WTC11 (cell line): ENCODE data around the gene LIPM. TPM values are rescaled to one million over a fixed set of nuclear protein-coding genes. Genes with fewer than 3 reads are reported as not detected.

Source experiments
- ATAC-seq: fragments of 200-7000 bp; cut with Tn5 transposase; 2 replicates; pipeline ENCODE4 v1.10.0; 2021; ENCODE audit warnings: mild to moderate bottlenecking, moderate library complexity
- CTCF ChIA-PET: fragments of 300-600 bp; sonication (Branson Sonifier 250); formaldehyde crosslinking; loops from one replicate; lab custom pipeline; 2021; ENCODE audit warnings: antibody characterized with exemption; lab: Charles Lee
- POLR2A ChIA-PET: fragments of 350-600 bp; sonication (Branson Sonifier 250); formaldehyde crosslinking; loops from one replicate; lab custom pipeline; 2021; ENCODE audit warnings: antibody characterized with exemption; lab: Charles Lee
- DNase-seq: peaks from one replicate; pipeline ENCODE4 v3.0.0; 2021; ENCODE audit warnings: low spot score
- H3K27ac Mint-ChIP-seq: 2 replicates; pipeline ENCODE4 v1.8.0; 2021; ENCODE audit warnings: mixed read lengths
- H3K27me3 Mint-ChIP-seq: 2 replicates; pipeline ENCODE4 v1.8.0; 2021; ENCODE audit warnings: low read depth, mild to moderate bottlenecking, moderate library complexity, mixed read lengths
- H3K36me3 Mint-ChIP-seq: 2 replicates; pipeline ENCODE4 v1.8.0; 2021; ENCODE audit warnings: mixed read lengths
- H3K4me1 Mint-ChIP-seq: 2 replicates; pipeline ENCODE4 v1.8.0; 2022; ENCODE audit warnings: mixed read lengths
- H3K4me3 Mint-ChIP-seq: 2 replicates; pipeline ENCODE4 v1.8.0; 2021; ENCODE audit warnings: mild to moderate bottlenecking, moderate library complexity, mixed read lengths
- H3K9me3 Mint-ChIP-seq: 2 replicates; pipeline ENCODE4 v1.8.0; 2021; ENCODE audit warnings: mixed read lengths
- ELF4 ChIP-seq: sonication (generic); formaldehyde crosslinking; IDR thresholded peaks from 2 replicates; pipeline ENCODE4 v1.8.1; 2022; ENCODE audit warnings: low read depth, mild to moderate bottlenecking, moderate library complexity, missing genetic modification reagents
- ESRRA ChIP-seq: sonication (generic); formaldehyde crosslinking; IDR thresholded peaks from 2 replicates; pipeline ENCODE4 v1.8.1; 2022; ENCODE audit warnings: mild to moderate bottlenecking, missing genetic modification reagents, borderline replicate concordance
- IRF2 ChIP-seq: sonication (generic); formaldehyde crosslinking; IDR thresholded peaks from 2 replicates; pipeline ENCODE4 v1.8.0; 2022; ENCODE audit warnings: low read depth, missing genetic modification reagents, borderline replicate concordance
- MXD4 ChIP-seq: fragments of 250-450 bp; sonication (Bioruptor Pico); IDR thresholded peaks from 2 replicates; pipeline ENCODE4 v1.8.0; 2021; ENCODE audit warnings: mild to moderate bottlenecking, moderate library complexity, borderline replicate concordance
- NFATC4 ChIP-seq: fragments of 250-450 bp; sonication (Bioruptor Pico); IDR thresholded peaks from 2 replicates; pipeline ENCODE4 v1.9.0; 2021; ENCODE audit warnings: mild to moderate bottlenecking
- NFYB ChIP-seq: sonication (generic); formaldehyde crosslinking; conservative IDR thresholded peaks from 2 replicates; pipeline ENCODE4 v1.8.0; 2022; ENCODE audit warnings: low read depth, missing genetic modification reagents
- PRRX2 ChIP-seq: fragments of 250-450 bp; sonication (Bioruptor Pico); IDR thresholded peaks from 2 replicates; pipeline ENCODE4 v1.8.0; 2021; ENCODE audit warnings: mild to moderate bottlenecking
- SOX15 ChIP-seq: fragments of 250-450 bp; sonication (Bioruptor Pico); IDR thresholded peaks from 2 replicates; pipeline ENCODE4 v1.9.0; 2021; ENCODE audit warnings: mild to moderate bottlenecking
- TEAD4 ChIP-seq: sonication (generic); formaldehyde crosslinking; IDR thresholded peaks from 2 replicates; pipeline ENCODE4 v1.8.0; 2022; ENCODE audit warnings: mild to moderate bottlenecking, missing genetic modification reagents
- ZBTB21 ChIP-seq: sonication (generic); formaldehyde crosslinking; IDR thresholded peaks from 2 replicates; pipeline ENCODE4 v1.8.1; 2023; ENCODE audit warnings: mild to moderate bottlenecking, missing genetic modification reagents, borderline replicate concordance
- ZNF232 ChIP-seq: sonication (generic); formaldehyde crosslinking; IDR thresholded peaks from 2 replicates; pipeline ENCODE4 v1.8.0; 2022; ENCODE audit warnings: mild to moderate bottlenecking, missing genetic modification reagents
- total RNA-seq: library from RNA; stranded (reverse); gene quantifications from 3 replicates; pipeline ENCODE4 v1.2.3, GENCODE V29; 2021
- TF ChIP-seq, protein P1 (sequence below): sonication (generic); formaldehyde crosslinking; IDR thresholded peaks from 2 replicates; pipeline ENCODE4 v1.8.1; 2023; ENCODE audit warnings: mild to moderate bottlenecking, missing genetic modification reagents, moderate library complexity
- TF ChIP-seq, protein P2 (sequence below): sonication (generic); formaldehyde crosslinking; IDR thresholded peaks from 2 replicates; pipeline ENCODE4 v1.8.1; 2022; ENCODE audit warnings: missing genetic modification reagents, borderline replicate concordance
- TF ChIP-seq, protein P3 (sequence below): sonication (generic); formaldehyde crosslinking; conservative IDR thresholded peaks from 2 replicates; pipeline ENCODE4 v1.8.1; 2022; ENCODE audit warnings: mild to moderate bottlenecking, missing genetic modification reagents
- TF ChIP-seq, protein P4 (sequence below): sonication (generic); formaldehyde crosslinking; IDR thresholded peaks from 2 replicates; pipeline ENCODE4 v1.8.0; 2022; ENCODE audit warnings: missing genetic modification reagents
- TF ChIP-seq, protein P5 (sequence below): fragments of 250-450 bp; sonication (Bioruptor Pico); IDR thresholded peaks from 2 replicates; pipeline ENCODE4 v2.1.2; 2022; ENCODE audit warnings: mild to moderate bottlenecking, moderate library complexity
- TF ChIP-seq, protein P6 (sequence below): sonication (generic); formaldehyde crosslinking; IDR thresholded peaks from 2 replicates; pipeline ENCODE4 v1.8.1; 2022; ENCODE audit warnings: low read depth, missing genetic modification reagents, borderline replicate concordance
- TF ChIP-seq, protein P7 (sequence below): sonication (generic); formaldehyde crosslinking; IDR thresholded peaks from 2 replicates; pipeline ENCODE4 v1.8.1; 2023; ENCODE audit warnings: mild to moderate bottlenecking, missing genetic modification reagents
- TF ChIP-seq, protein P8 (sequence below): sonication (generic); formaldehyde crosslinking; IDR thresholded peaks from 2 replicates; pipeline ENCODE4 v1.8.1; 2023; ENCODE audit warnings: mild to moderate bottlenecking, missing genetic modification reagents

The LIPM gene
- total RNA-seq, 1 experiment from 2014 or later, result not detected

DNA sequence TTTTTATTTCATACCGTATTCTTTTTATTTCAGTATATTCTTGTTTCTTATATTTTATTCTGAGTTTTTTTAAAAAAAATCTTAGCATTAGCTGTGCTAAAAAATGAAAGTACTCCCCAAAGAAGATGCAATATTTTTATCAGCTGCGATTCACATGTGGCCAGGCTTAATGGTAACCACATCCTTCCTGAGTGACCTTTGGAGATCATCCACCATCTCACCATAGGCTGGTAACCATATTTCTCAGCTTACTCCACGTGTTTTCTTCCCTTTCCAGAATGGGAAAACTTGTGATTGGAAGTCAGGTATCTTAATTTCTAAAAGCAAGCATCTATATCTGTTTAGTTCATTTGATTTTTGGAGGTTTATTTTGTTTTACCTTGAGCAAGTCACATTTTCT is 18.8 kb upstream of the LIPM start:
- H3K9me3 Mint-ChIP-seq, result no peaks in the 10 kb centered on the region
- ChIA-PET POLR2A (no interaction called here), CTCF (no interaction called here)
- no peak overlapping the region for H3K27ac Mint-ChIP-seq
- DNase-seq (no peak), ATAC-seq (no peak)
- TF ChIP-seq, protein P1, sequence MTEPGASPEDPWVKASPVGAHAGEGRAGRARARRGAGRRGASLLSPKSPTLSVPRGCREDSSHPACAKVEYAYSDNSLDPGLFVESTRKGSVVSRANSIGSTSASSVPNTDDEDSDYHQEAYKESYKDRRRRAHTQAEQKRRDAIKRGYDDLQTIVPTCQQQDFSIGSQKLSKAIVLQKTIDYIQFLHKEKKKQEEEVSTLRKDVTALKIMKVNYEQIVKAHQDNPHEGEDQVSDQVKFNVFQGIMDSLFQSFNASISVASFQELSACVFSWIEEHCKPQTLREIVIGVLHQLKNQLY (CRISPR knock-in tag), result no peak
- TF ChIP-seq ELF4 (no peak), PRRX2 (no peak), NFATC4 (CRISPR knock-in tag) (no peak), IRF2 (CRISPR knock-in tag) (no peak), ZNF232 (CRISPR knock-in tag) (no peak), TEAD4 (CRISPR knock-in tag) (no peak), ZBTB21 (CRISPR knock-in tag) (no peak), NFYB (CRISPR knock-in tag) (no peak), SOX15 (CRISPR knock-in tag) (no peak), MXD4 (no peak), ESRRA (CRISPR knock-in tag) (no peak)
- TF ChIP-seq, protein P2, sequence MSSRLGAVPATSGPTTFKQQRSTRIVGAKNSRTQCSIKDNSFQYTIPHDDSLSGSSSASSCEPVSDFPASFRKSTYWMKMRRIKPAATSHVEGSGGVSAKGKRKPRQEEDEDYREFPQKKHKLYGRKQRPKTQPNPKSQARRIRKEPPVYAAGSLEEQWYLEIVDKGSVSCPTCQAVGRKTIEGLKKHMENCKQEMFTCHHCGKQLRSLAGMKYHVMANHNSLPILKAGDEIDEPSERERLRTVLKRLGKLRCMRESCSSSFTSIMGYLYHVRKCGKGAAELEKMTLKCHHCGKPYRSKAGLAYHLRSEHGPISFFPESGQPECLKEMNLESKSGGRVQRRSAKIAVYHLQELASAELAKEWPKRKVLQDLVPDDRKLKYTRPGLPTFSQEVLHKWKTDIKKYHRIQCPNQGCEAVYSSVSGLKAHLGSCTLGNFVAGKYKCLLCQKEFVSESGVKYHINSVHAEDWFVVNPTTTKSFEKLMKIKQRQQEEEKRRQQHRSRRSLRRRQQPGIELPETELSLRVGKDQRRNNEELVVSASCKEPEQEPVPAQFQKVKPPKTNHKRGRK (CRISPR knock-in tag), result no peak
- TF ChIP-seq, protein P3, sequence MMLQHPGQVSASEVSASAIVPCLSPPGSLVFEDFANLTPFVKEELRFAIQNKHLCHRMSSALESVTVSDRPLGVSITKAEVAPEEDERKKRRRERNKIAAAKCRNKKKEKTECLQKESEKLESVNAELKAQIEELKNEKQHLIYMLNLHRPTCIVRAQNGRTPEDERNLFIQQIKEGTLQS (CRISPR knock-in tag), result no peak
- TF ChIP-seq, protein P4, sequence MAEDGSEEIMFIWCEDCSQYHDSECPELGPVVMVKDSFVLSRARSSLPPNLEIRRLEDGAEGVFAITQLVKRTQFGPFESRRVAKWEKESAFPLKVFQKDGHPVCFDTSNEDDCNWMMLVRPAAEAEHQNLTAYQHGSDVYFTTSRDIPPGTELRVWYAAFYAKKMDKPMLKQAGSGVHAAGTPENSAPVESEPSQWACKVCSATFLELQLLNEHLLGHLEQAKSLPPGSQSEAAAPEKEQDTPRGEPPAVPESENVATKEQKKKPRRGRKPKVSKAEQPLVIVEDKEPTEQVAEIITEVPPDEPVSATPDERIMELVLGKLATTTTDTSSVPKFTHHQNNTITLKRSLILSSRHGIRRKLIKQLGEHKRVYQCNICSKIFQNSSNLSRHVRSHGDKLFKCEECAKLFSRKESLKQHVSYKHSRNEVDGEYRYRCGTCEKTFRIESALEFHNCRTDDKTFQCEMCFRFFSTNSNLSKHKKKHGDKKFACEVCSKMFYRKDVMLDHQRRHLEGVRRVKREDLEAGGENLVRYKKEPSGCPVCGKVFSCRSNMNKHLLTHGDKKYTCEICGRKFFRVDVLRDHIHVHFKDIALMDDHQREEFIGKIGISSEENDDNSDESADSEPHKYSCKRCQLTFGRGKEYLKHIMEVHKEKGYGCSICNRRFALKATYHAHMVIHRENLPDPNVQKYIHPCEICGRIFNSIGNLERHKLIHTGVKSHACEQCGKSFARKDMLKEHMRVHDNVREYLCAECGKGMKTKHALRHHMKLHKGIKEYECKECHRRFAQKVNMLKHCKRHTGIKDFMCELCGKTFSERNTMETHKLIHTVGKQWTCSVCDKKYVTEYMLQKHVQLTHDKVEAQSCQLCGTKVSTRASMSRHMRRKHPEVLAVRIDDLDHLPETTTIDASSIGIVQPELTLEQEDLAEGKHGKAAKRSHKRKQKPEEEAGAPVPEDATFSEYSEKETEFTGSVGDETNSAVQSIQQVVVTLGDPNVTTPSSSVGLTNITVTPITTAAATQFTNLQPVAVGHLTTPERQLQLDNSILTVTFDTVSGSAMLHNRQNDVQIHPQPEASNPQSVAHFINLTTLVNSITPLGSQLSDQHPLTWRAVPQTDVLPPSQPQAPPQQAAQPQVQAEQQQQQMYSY (CRISPR knock-in tag), result no peak
- TF ChIP-seq, protein P5, sequence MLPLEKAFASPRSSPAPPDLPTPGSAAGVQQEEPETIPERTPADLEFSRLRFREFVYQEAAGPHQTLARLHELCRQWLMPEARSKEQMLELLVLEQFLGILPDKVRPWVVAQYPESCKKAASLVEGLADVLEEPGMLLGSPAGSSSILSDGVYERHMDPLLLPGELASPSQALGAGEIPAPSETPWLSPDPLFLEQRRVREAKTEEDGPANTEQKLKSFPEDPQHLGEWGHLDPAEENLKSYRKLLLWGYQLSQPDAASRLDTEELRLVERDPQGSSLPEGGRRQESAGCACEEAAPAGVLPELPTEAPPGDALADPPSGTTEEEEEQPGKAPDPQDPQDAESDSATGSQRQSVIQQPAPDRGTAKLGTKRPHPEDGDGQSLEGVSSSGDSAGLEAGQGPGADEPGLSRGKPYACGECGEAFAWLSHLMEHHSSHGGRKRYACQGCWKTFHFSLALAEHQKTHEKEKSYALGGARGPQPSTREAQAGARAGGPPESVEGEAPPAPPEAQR (CRISPR knock-in tag), result no peak
- TF ChIP-seq, protein P6, sequence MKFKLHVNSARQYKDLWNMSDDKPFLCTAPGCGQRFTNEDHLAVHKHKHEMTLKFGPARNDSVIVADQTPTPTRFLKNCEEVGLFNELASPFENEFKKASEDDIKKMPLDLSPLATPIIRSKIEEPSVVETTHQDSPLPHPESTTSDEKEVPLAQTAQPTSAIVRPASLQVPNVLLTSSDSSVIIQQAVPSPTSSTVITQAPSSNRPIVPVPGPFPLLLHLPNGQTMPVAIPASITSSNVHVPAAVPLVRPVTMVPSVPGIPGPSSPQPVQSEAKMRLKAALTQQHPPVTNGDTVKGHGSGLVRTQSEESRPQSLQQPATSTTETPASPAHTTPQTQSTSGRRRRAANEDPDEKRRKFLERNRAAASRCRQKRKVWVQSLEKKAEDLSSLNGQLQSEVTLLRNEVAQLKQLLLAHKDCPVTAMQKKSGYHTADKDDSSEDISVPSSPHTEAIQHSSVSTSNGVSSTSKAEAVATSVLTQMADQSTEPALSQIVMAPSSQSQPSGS (CRISPR knock-in tag), result no peak
- TF ChIP-seq, protein P7, sequence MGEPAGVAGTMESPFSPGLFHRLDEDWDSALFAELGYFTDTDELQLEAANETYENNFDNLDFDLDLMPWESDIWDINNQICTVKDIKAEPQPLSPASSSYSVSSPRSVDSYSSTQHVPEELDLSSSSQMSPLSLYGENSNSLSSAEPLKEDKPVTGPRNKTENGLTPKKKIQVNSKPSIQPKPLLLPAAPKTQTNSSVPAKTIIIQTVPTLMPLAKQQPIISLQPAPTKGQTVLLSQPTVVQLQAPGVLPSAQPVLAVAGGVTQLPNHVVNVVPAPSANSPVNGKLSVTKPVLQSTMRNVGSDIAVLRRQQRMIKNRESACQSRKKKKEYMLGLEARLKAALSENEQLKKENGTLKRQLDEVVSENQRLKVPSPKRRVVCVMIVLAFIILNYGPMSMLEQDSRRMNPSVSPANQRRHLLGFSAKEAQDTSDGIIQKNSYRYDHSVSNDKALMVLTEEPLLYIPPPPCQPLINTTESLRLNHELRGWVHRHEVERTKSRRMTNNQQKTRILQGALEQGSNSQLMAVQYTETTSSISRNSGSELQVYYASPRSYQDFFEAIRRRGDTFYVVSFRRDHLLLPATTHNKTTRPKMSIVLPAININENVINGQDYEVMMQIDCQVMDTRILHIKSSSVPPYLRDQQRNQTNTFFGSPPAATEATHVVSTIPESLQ, result no peak
- TF ChIP-seq, protein P8, sequence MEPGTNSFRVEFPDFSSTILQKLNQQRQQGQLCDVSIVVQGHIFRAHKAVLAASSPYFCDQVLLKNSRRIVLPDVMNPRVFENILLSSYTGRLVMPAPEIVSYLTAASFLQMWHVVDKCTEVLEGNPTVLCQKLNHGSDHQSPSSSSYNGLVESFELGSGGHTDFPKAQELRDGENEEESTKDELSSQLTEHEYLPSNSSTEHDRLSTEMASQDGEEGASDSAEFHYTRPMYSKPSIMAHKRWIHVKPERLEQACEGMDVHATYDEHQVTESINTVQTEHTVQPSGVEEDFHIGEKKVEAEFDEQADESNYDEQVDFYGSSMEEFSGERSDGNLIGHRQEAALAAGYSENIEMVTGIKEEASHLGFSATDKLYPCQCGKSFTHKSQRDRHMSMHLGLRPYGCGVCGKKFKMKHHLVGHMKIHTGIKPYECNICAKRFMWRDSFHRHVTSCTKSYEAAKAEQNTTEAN (CRISPR knock-in tag), result no peak
- H3K4me3 Mint-ChIP-seq, result no peak overlapping the region
- no peaks in the 10 kb centered on the region for H3K27me3 Mint-ChIP-seq
- H3K36me3 Mint-ChIP-seq, result no peaks in the 10 kb centered on the region
- H3K4me1 Mint-ChIP-seq, result no peaks in the 10 kb centered on the region
